Medulla oblongata (tissue), 1 donor: Measurements from ENCODE around the gene EWSR1.
"Not testable (repeated sequence)": the region's sequence is repeated elsewhere in the genome, so short reads cannot be mapped to it uniquely, and the experiment has no call there.

Source experiments
- DNase-seq: peaks from one replicate; pipeline ENCODE4 v3.0.0-alpha.2; 2015; ENCODE audit errors: extremely low spot score

EWSR1 gene

GRCh38 chr22:29267858-29268510, at the start of gene EWSR1, which contains the start of gene RHBDD3:
Gene EWSR1, plus strand, starts transcription at chr22:29268268. Its CDS starts 69 bp downstream, at chr22:29268337.
Gene RHBDD3, minus strand, starts transcription at chr22:29267981. Its CDS starts 2,355 bp downstream, at chr22:29265626.
- peak; percentile 96 for DNase-seq

GRCh38 chr22:29218758-29219408, 49.2 kb upstream of the EWSR1 start:
- DNase-seq: no peak

- not testable (repeated sequence) for DNase-seq
These were observed 48.7 kb upstream of the EWSR1 start for GRCh38 chr22:29219409-29219782.

- no peak for DNase-seq
These were observed 48.0 kb upstream of the EWSR1 start for GRCh38 chr22:29219881-29220670.

GRCh38 chr22:29224121-29224858, 43.8 kb upstream of the EWSR1 start:
- no peak for DNase-seq

- no peak for DNase-seq
These were observed 43.1 kb upstream of the EWSR1 start for GRCh38 chr22:29224859-29225410.

- no peak for DNase-seq
These were observed 42.5 kb upstream of the EWSR1 start for GRCh38 chr22:29225422-29226090.

GRCh38 chr22:29226351-29226981, 41.6 kb upstream of the EWSR1 start:
- DNase-seq: no peak

GRCh38 chr22:29230972-29231875, 36.8 kb upstream of the EWSR1 start:
- no peak for DNase-seq

- no peak for DNase-seq
These were observed 35.8 kb upstream of the EWSR1 start for GRCh38 chr22:29231971-29232959.

- no peak for DNase-seq
These were observed 34.7 kb upstream of the EWSR1 start for GRCh38 chr22:29233277-29233877.

GRCh38 chr22:29240481-29240880, 27.6 kb upstream of the EWSR1 start:
- not testable (repeated sequence) for DNase-seq

- DNase-seq: no peak
These were observed 24.1 kb upstream of the EWSR1 start for GRCh38 chr22:29243874-29244446.

- no peak for DNase-seq
These were observed 23.1 kb upstream of the EWSR1 start for GRCh38 chr22:29244785-29245625.

- DNase-seq: peak; percentile 80
These were observed 22.3 kb upstream of the EWSR1 start for GRCh38 chr22:29245626-29246385.

- DNase-seq: not testable (repeated sequence)
These were observed 20.2 kb upstream of the EWSR1 start for GRCh38 chr22:29247891-29248290.
